Left lung (tissue), 10 donors: ENCODE data around the gene VSTM5. TPM values are rescaled to one million over a fixed set of nuclear protein-coding genes. Genes with fewer than 3 reads are reported as not detected.

Source experiments
- ATAC-seq: fragments of 200-7000 bp; cut with Tn5 transposase; one replicate; pipeline ENCODE4 v1.9.1; 2020; ENCODE audit warnings: moderate library complexity
- DNase-seq, 4 donors: peaks; one replicate each; pipeline ENCODE4 v3.0.0-alpha.2; 2013 to 2020
- H3K27ac ChIP-seq, 2 donors: fragments of 200-600 bp; sonication (generic) in 1 of 2; one replicate each; pipeline versions ENCODE4 v1.5.0 to v1.8.0; 2020 to 2021
- H3K27me3 ChIP-seq, 2 donors: fragments of 200-600 bp; sonication (generic) in 1 of 2; one replicate each; pipeline versions ENCODE4 v1.5.0 to v1.8.0; 2020 to 2021
- H3K36me3 ChIP-seq, 2 donors: fragments of 200-600 bp; sonication (generic) in 1 of 2; one replicate each; pipeline versions ENCODE4 v1.5.0 to v1.8.0; 2020 to 2021
- H3K4me1 ChIP-seq, 2 donors: fragments of 200-600 bp; one replicate each; pipeline ENCODE4 v1.8.0; 2021
- H3K4me3 ChIP-seq, 2 donors: fragments of 200-600 bp; sonication (generic) in 1 of 2; one replicate each; pipeline versions ENCODE4 v1.5.0 to v1.8.0; 2020 to 2021; ENCODE audit warnings: mild to moderate bottlenecking in 1 of 2
- H3K9me3 ChIP-seq, 2 donors: fragments of 200-600 bp; sonication (generic) in 1 of 2; one replicate each; pipeline versions ENCODE4 v1.5.0 to v1.8.0; 2020 to 2021
- intact Hi-C, 2 donors: fragments of 100-400 bp; cut with DNase I; formaldehyde crosslinking; loops; one replicate each; pipeline versions ENCODE4 v1.11.2 to v1.14.2; 2022
- polyA plus RNA-seq, 6 donors: library from polyadenylated mRNA; unstranded; fragments of 120-200 nt; gene quantifications; one replicate each; pipeline ENCODE4 v1.2.1, GENCODE V29; 2013; ENCODE audit not compliant: insufficient read length in 6 of 6
- total RNA-seq, 2 donors: library from RNA; stranded (reverse); fragmentation: NEBNext Ultra II Directional; extraction: Animal tissue kit (Norgen Biotek cat#: 25700); gene quantifications; one replicate each; pipeline ENCODE4 v1.2.1, GENCODE V29; 2021
- TF ChIP-seq, protein P1 (sequence below), 2 donors: fragments of 200-600 bp; sonication (generic) in 1 of 2; IDR thresholded peaks; one replicate each; pipeline versions ENCODE4 v1.5.0 to v1.8.0; 2021; ENCODE audit warnings: antibody characterized with exemption in 2 of 2
- donor health status: DM: no; HTN: yes; CAD: no.
- donor health status: DM: no; HTN: no; CAD: no.

VSTM5 gene
- total and polyA plus RNA-seq, 8 donors, result 0.16 to 1.1 (median 0.62) TPM

DNA sequence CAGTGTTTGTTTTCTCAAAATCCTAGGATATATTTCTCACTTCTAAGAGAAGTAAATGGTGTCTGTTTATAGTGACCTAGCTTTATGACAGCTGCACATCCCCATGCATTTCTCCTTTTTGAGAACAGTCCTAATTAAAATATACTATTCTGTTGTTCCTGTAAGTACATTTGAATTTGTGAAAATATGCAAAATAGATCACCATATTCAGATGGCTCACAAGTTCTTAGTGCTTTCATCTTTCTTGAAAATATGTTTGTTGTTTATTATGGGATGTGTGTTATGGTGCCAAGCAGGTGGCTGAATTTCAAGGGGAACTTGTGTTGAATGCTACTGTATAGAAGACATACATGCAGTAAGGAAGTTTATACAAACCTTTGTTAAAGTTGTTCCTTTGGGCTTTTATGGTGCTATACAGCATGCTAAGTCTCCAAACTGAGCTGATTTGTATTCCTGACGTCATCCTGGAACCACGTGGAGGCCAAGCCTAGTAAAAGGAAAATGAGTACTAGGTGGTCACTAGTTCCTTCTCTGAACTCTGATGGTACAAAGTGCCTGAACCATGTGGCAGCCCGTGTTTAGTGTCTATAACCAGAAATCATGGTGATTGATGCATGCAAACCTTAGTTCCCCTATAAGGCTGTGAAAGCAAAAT lies 7.8 kb upstream of the VSTM5 start:
- H3K4me3 ChIP-seq, result no peak overlapping the region
- H3K27ac ChIP-seq, result no peak overlapping the region
- no peak for DNase-seq
- H3K27me3 ChIP-seq, result no peaks in the 10 kb centered on the region
- H3K4me1 ChIP-seq, result no peaks in the 10 kb centered on the region
- intact Hi-C loops, result no loop called here
- ATAC-seq, result no peak
- TF ChIP-seq, protein P1, sequence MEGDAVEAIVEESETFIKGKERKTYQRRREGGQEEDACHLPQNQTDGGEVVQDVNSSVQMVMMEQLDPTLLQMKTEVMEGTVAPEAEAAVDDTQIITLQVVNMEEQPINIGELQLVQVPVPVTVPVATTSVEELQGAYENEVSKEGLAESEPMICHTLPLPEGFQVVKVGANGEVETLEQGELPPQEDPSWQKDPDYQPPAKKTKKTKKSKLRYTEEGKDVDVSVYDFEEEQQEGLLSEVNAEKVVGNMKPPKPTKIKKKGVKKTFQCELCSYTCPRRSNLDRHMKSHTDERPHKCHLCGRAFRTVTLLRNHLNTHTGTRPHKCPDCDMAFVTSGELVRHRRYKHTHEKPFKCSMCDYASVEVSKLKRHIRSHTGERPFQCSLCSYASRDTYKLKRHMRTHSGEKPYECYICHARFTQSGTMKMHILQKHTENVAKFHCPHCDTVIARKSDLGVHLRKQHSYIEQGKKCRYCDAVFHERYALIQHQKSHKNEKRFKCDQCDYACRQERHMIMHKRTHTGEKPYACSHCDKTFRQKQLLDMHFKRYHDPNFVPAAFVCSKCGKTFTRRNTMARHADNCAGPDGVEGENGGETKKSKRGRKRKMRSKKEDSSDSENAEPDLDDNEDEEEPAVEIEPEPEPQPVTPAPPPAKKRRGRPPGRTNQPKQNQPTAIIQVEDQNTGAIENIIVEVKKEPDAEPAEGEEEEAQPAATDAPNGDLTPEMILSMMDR (IDR thresholded peaks at IDR 0.05), result no peak
- no peaks in the 10 kb centered on the region for H3K36me3 ChIP-seq
- no peaks in the 10 kb centered on the region for H3K9me3 ChIP-seq

GRCh38 chr11:93857413-93858120 lies 7.1 kb upstream of the VSTM5 start:
- Histone ChIP-seq H3K4me3 (no peak overlapping the region), H3K4me1 (no peaks in the 10 kb centered on the region), H3K27me3 (no peaks in the 10 kb centered on the region), H3K27ac (no peak overlapping the region), H3K36me3 (no peaks in the 10 kb centered on the region), H3K9me3 (no peaks in the 10 kb centered on the region)
- ATAC-seq, result peak; percentile 23
- no peak for DNase-seq
- intact Hi-C loops, result no loop called here
- TF ChIP-seq, protein P1 (IDR thresholded peaks at IDR 0.05), result no peak

- TF ChIP-seq, protein P1 (IDR thresholded peaks at IDR 0.05), result no peak
- no peak for DNase-seq
- H3K27ac ChIP-seq, result no peak overlapping the region
- intact Hi-C loops, result no loop called here
- H3K36me3 ChIP-seq, result no peaks in the 10 kb centered on the region
- no peak for ATAC-seq
- H3K4me1 ChIP-seq, result no peaks in the 10 kb centered on the region
- no peak overlapping the region for H3K4me3 ChIP-seq
- no peaks in the 10 kb centered on the region for H3K9me3 ChIP-seq
- peaks cover 0 to 28% of the 10 kb centered on the region in 2 donors for H3K27me3 ChIP-seq
Measured at GRCh38 chr11:93852242-93852641, 1.8 kb upstream of the VSTM5 start.

DNA sequence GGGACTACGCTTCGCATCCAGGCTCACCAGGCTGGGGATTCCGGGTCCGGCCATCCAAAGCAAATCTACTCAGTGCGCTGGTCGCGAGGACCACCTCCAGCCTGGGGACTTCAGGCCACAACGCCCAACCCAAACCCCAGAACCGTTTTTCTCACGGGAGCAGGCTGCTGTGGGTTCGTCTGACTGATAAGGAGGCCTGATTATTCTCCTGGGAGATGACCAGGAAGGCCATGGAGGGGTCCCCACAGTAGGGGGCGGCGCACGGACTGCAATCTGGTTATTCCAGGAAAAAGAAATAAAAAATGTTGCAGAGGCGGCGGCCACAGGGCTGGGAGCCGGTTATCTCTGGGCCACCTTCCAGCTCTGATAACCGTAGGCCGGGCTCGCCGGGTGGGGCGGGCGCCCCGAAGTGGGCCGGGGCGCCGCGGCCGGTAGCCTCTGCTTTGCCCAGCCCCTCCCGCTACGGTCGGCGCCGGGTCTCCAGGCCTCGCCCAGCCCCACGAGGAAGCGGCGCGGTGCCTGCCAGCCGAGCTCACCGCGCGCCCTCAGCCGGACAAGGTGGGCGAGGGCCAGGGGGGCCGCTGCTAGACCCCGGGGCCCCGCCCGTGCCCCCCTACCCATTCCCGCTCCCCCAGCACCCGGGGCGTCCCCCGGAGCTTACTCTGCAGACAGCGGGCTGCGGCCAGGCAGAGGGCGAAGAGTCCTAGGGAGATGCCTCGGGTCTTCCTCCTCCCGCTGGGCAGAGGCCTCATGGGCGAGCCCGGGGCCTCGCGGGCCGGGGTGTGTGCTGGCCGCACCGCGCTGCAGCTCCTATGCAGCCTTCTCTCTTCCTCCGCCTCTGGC lies 446 bp downstream of the VSTM5 start:
- Histone ChIP-seq H3K9me3 (no peaks in the 10 kb centered on the region), H3K36me3 (no peaks in the 10 kb centered on the region), H3K4me3 (peak overlapping the region; percentile 31 to 44), H3K27ac (no peak overlapping the region), H3K27me3 (peaks cover 0 to 28% of the 10 kb centered on the region in 2 donors), H3K4me1 (no peaks in the 10 kb centered on the region)
- ATAC-seq, result peak; percentile 85
- intact Hi-C loops, result no loop called here
- TF ChIP-seq, protein P1 (IDR thresholded peaks at IDR 0.05), result no peak
- DNase-seq, result peak in 2 of 4 donors; percentile 33 to 78

DNA sequence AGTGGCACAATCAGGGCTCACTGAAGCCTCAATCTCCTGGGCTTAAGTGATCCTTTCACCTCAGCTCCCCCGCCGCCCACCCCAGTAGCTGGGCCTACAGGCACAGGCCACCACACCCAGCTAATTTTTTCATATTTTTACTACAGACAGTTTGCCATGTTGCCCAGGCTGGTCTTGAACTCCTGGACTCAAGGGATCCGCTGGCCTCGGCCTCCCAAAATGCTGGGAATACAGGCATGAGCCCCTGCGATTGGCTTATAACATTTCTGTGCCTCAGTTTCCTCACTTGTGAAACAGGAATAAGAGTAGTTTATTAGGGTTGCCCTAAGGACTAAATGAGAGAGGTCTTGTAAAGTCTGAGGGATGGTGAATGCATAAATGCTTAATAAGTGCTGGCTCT lies 1.2 kb downstream of the VSTM5 start:
- Histone ChIP-seq H3K36me3 (no peaks in the 10 kb centered on the region), H3K4me1 (no peaks in the 10 kb centered on the region), H3K27ac (no peak overlapping the region), H3K27me3 (peaks cover 0 to 28% of the 10 kb centered on the region in 2 donors), H3K4me3 (no peak overlapping the region), H3K9me3 (no peaks in the 10 kb centered on the region)
- ATAC-seq (no peak), DNase-seq (no peak)
- intact Hi-C loops, result no loop called here
- TF ChIP-seq, protein P1 (IDR thresholded peaks at IDR 0.05), result no peak
